ENCODE results near the gene C9. TPM values are rescaled to one million over a fixed set of nuclear protein-coding genes. Genes with fewer than 3 reads are reported as not detected.

The C9 gene
- total RNA-seq, 2 donors from 2014 or later = not detected

- H3K27ac Mint-ChIP-seq = no peak overlapping the region
- H3K9me3 Mint-ChIP-seq = no peaks in the 10 kb centered on the region
- no peak overlapping the region for H3K4me3 Mint-ChIP-seq
- no peak overlapping the region for H3K27ac ChIP-seq (ENCODE audit: low read depth, low read length)
- H3K4me1 Mint-ChIP-seq = peaks cover 13% of the 10 kb centered on the region
- no peaks in the 10 kb centered on the region for H3K9me3 ChIP-seq (ENCODE audit: control insufficient read depth, low read length)
- no peak overlapping the region for H3K4me3 ChIP-seq (ENCODE audit: low read length)
- no peak overlapping the region for H3K9ac ChIP-seq (ENCODE audit: extremely low read depth, low read length, poor library complexity, severe bottlenecking)
- H3K4me1 ChIP-seq (ENCODE audit: control insufficient read depth, insufficient read depth, low read length) = no peaks in the 10 kb centered on the region
- H3K27me3 ChIP-seq (ENCODE audit: control insufficient read depth, insufficient read depth, low read length, poor library complexity, severe bottlenecking) = no peaks in the 10 kb centered on the region
- DNase-seq = no peak
- no peak for TF ChIP-seq CTCF (conservative IDR thresholded peaks at IDR 0.05)
- WGBS, 2 experiments (ENCODE audit: insufficient coverage in 1 of 2, insufficient read length in 1 of 2) = 86 to 92% methylated on average over 1 to 4 of the region's 4 CpGs
- H3K27me3 Mint-ChIP-seq (ENCODE audit: insufficient read depth) = no peaks in the 10 kb centered on the region
- no peaks in the 10 kb centered on the region for H3K36me3 Mint-ChIP-seq (ENCODE audit: low read depth)
- peaks cover 4% of the 10 kb centered on the region for H3K36me3 ChIP-seq (ENCODE audit: control insufficient read depth, insufficient read depth, low read length)
Observed at GRCh38 chr5:39411985-39412384, 47.7 kb upstream of the C9 start.

GRCh38 chr5:39411061-39411460 is 46.8 kb upstream of the C9 start:
- TF ChIP-seq CTCF (conservative IDR thresholded peaks at IDR 0.05) = no peak
- Histone ChIP-seq H3K9me3 (ENCODE audit: control insufficient read depth, low read length) (no peaks in the 10 kb centered on the region), H3K9ac (ENCODE audit: extremely low read depth, low read length, poor library complexity, severe bottlenecking) (no peak overlapping the region), H3K4me3 (ENCODE audit: low read length) (no peak overlapping the region), H3K4me1 (ENCODE audit: control insufficient read depth, insufficient read depth, low read length) (no peaks in the 10 kb centered on the region), H3K27ac (ENCODE audit: low read depth, low read length) (no peak overlapping the region), H3K27me3 (ENCODE audit: control insufficient read depth, insufficient read depth, low read length, poor library complexity, severe bottlenecking) (no peaks in the 10 kb centered on the region), H3K36me3 (ENCODE audit: control insufficient read depth, insufficient read depth, low read length) (peaks cover 10% of the 10 kb centered on the region)
- Mint-ChIP-seq H3K27me3 (ENCODE audit: insufficient read depth) (no peaks in the 10 kb centered on the region), H3K27ac (no peak overlapping the region), H3K4me1 (peaks cover 13% of the 10 kb centered on the region), H3K36me3 (ENCODE audit: low read depth) (no peaks in the 10 kb centered on the region), H3K4me3 (no peak overlapping the region), H3K9me3 (no peaks in the 10 kb centered on the region)
- DNase-seq = no peak
- 100% methylated on average over 1 of the region's 1 CpG; no CpG with 5 or more reads in 1 of the 2 experiments for WGBS, 2 experiments (ENCODE audit: insufficient coverage in 1 of 2, insufficient read length in 1 of 2)

- Histone ChIP-seq H3K4me1 (ENCODE audit: control insufficient read depth, insufficient read depth, low read length) (no peaks in the 10 kb centered on the region), H3K4me3 (ENCODE audit: low read length) (no peak overlapping the region), H3K9me3 (ENCODE audit: control insufficient read depth, low read length) (no peaks in the 10 kb centered on the region), H3K9ac (ENCODE audit: extremely low read depth, low read length, poor library complexity, severe bottlenecking) (no peak overlapping the region), H3K27me3 (ENCODE audit: control insufficient read depth, insufficient read depth, low read length, poor library complexity, severe bottlenecking) (no peaks in the 10 kb centered on the region), H3K27ac (ENCODE audit: low read depth, low read length) (no peak overlapping the region), H3K36me3 (ENCODE audit: control insufficient read depth, insufficient read depth, low read length) (peaks cover 11% of the 10 kb centered on the region)
- WGBS, 2 experiments (ENCODE audit: insufficient coverage in 1 of 2, insufficient read length in 1 of 2) = no CpG with 5 or more reads among the region's 1 CpG
- no peak overlapping the region for H3K27ac Mint-ChIP-seq
- no peak overlapping the region for H3K4me3 Mint-ChIP-seq
- no peaks in the 10 kb centered on the region for H3K27me3 Mint-ChIP-seq (ENCODE audit: insufficient read depth)
- no peaks in the 10 kb centered on the region for H3K9me3 Mint-ChIP-seq
- no peak for DNase-seq
- peaks cover 13% of the 10 kb centered on the region for H3K4me1 Mint-ChIP-seq
- no peak for TF ChIP-seq CTCF (conservative IDR thresholded peaks at IDR 0.05)
- no peaks in the 10 kb centered on the region for H3K36me3 Mint-ChIP-seq (ENCODE audit: low read depth)
Observed at GRCh38 chr5:39409033-39409432, 44.7 kb upstream of the C9 start.
